Loucy (cell line): ENCODE data around the gene GRB14.

Source experiments
- H2AFZ ChIP-seq: fragments of 200-600 bp; sonication (generic); 2 replicates; pipeline ENCODE4 v1.6.0; 2016; ENCODE audit warnings: antibody characterized with exemption, mild to moderate bottlenecking, low read length, moderate library complexity
- H3F3A ChIP-seq: fragments of 200-600 bp; 2 replicates; pipeline ENCODE4 v1.6.0; 2016; ENCODE audit warnings: antibody characterized with exemption, low read depth, mild to moderate bottlenecking
- H3K27me3 ChIP-seq: fragments of 200-600 bp; sonication (generic); 2 replicates; pipeline ENCODE4 v1.6.1; 2014; ENCODE audit warnings: low read length, mild to moderate bottlenecking; ENCODE audit not compliant: insufficient read depth, poor library complexity, severe bottlenecking
- H3K36me3 ChIP-seq: fragments of 200-600 bp; sonication (generic); 2 replicates; pipeline ENCODE4 v1.6.1; 2016; ENCODE audit warnings: low read length; ENCODE audit not compliant: insufficient read depth
- H3K4me1 ChIP-seq: fragments of 200-600 bp; sonication (generic); 2 replicates; pipeline ENCODE4 v1.5.1; 2014; ENCODE audit warnings: low read length, mild to moderate bottlenecking; ENCODE audit not compliant: insufficient read depth, poor library complexity, severe bottlenecking
- H3K4me2 ChIP-seq: fragments of 200-600 bp; sonication (generic); 2 replicates; pipeline ENCODE4 v1.6.0; 2014; ENCODE audit warnings: antibody characterized with exemption, low read length, low read depth, mild to moderate bottlenecking; ENCODE audit not compliant: poor library complexity, severe bottlenecking
- H3K4me3 ChIP-seq: fragments of 200-600 bp; sonication (generic); 2 replicates; pipeline ENCODE4 v1.5.1; 2014; ENCODE audit warnings: low read length, mild to moderate bottlenecking, mixed read lengths; ENCODE audit not compliant: poor library complexity, severe bottlenecking
- H3K79me2 ChIP-seq: fragments of 200-600 bp; sonication (generic); 2 replicates; pipeline ENCODE4 v1.6.1; 2014; ENCODE audit warnings: low read length; ENCODE audit not compliant: insufficient read depth
- H3K9ac ChIP-seq: fragments of 200-600 bp; sonication (generic); 2 replicates; pipeline ENCODE4 v1.6.0; 2014; ENCODE audit warnings: mild to moderate bottlenecking, low read depth, low read length, moderate library complexity; ENCODE audit not compliant: poor library complexity, severe bottlenecking
- H3K9me2 ChIP-seq: fragments of 200-600 bp; sonication (generic); replicated peaks from 2 replicates; pipeline ENCODE4 v1.6.1; 2016; ENCODE audit warnings: low read depth, low read length, mixed read lengths
- H3K9me3 ChIP-seq: fragments of 200-600 bp; sonication (generic); 2 replicates; pipeline ENCODE4 v1.6.1; 2014; ENCODE audit warnings: mild to moderate bottlenecking, antibody characterized with exemption, low read length, low read depth; ENCODE audit not compliant: insufficient read depth
- H4K20me1 ChIP-seq: fragments of 200-600 bp; sonication (generic); 2 replicates; pipeline ENCODE4 v1.6.0; 2014; ENCODE audit warnings: antibody characterized with exemption, low read length, mild to moderate bottlenecking; ENCODE audit not compliant: insufficient read depth, poor library complexity, severe bottlenecking
- CTCF ChIP-seq: fragments of 200-600 bp; sonication (generic); conservative IDR thresholded peaks from 2 replicates; pipeline ENCODE4 v1.5.1; 2014; ENCODE audit warnings: mild to moderate bottlenecking, antibody characterized with exemption, low read length
- EZH2phosphoT487 ChIP-seq: fragments of 200-600 bp; IDR thresholded peaks from 2 replicates; pipeline ENCODE4 v1.6.1; 2018; ENCODE audit warnings: antibody characterized with exemption, mild to moderate bottlenecking, moderate library complexity, borderline replicate concordance

The GRB14 gene

GRCh38 chr2:164511738-164512137 lies 109.5 kb downstream of the GRB14 start:
- no peaks in the 10 kb centered on the region for H3K79me2 ChIP-seq
- no peaks in the 10 kb centered on the region for H3F3A ChIP-seq
- no peak overlapping the region for H2AFZ ChIP-seq
- no peak overlapping the region for H3K4me2 ChIP-seq
- no peaks in the 10 kb centered on the region for H3K27me3 ChIP-seq
- H3K9me3 ChIP-seq = peaks cover 6% of the 10 kb centered on the region
- H4K20me1 ChIP-seq = no peaks in the 10 kb centered on the region
- no peaks in the 10 kb centered on the region for H3K9me2 ChIP-seq
- H3K4me1 ChIP-seq = peaks cover 21% of the 10 kb centered on the region
- H3K4me3 ChIP-seq = no peak overlapping the region
- H3K36me3 ChIP-seq = no peaks in the 10 kb centered on the region
- H3K9ac ChIP-seq = no peak overlapping the region
- TF ChIP-seq EZH2phosphoT487 (no peak), CTCF (no peak)

- Histone ChIP-seq H3K9ac (no peak overlapping the region), H3K79me2 (no peaks in the 10 kb centered on the region), H3K9me2 (no peaks in the 10 kb centered on the region), H3K4me2 (no peak overlapping the region), H3K36me3 (no peaks in the 10 kb centered on the region), H3K4me3 (no peak overlapping the region), H3K27me3 (no peaks in the 10 kb centered on the region), H4K20me1 (no peaks in the 10 kb centered on the region), H3F3A (no peaks in the 10 kb centered on the region), H2AFZ (0 out of 2 replicates have a peak overlapping the region, but pooled peaks have one; percentile 41), H3K4me1 (peaks cover 24% of the 10 kb centered on the region), H3K9me3 (peaks cover 5% of the 10 kb centered on the region)
- TF ChIP-seq EZH2phosphoT487 (no peak), CTCF (no peak)
These were observed 110.4 kb downstream of the GRB14 start for GRCh38 chr2:164510895-164511294.

- H2AFZ ChIP-seq = no peak overlapping the region
- H3F3A ChIP-seq = no peaks in the 10 kb centered on the region
- H3K9me2 ChIP-seq = no peaks in the 10 kb centered on the region
- no peak overlapping the region for H3K4me2 ChIP-seq
- TF ChIP-seq EZH2phosphoT487 (no peak), CTCF (no peak)
- H3K9me3 ChIP-seq = no peaks in the 10 kb centered on the region
- H3K9ac ChIP-seq = no peak overlapping the region
- no peak overlapping the region for H3K4me3 ChIP-seq
- H3K27me3 ChIP-seq = no peaks in the 10 kb centered on the region
- H3K79me2 ChIP-seq = no peaks in the 10 kb centered on the region
- peaks cover 34% of the 10 kb centered on the region for H3K4me1 ChIP-seq
- H4K20me1 ChIP-seq = no peaks in the 10 kb centered on the region
- H3K36me3 ChIP-seq = no peaks in the 10 kb centered on the region
These were observed 112.0 kb downstream of the GRB14 start for GRCh38 chr2:164509137-164509877.
